Right ventricle myocardium inferior (tissue), 1 donor: ENCODE data around the gene FCHO2. TPM values are rescaled to one million over a fixed set of nuclear protein-coding genes. Genes with fewer than 3 reads are reported as not detected.

ENCODE experiments used
- ATAC-seq: fragments of 200-7000 bp; cut with Tn5 transposase; one replicate; pipeline ENCODE4 v1.9.1; 2020; ENCODE audit warnings: mild to moderate bottlenecking, moderate library complexity
- DNase-seq: peaks from one replicate; pipeline ENCODE4 v3.0.0; 2021; ENCODE audit errors: missing footprints
- intact Hi-C: fragments of 100-400 bp; cut with DNase I; formaldehyde crosslinking; loops from one replicate; pipeline ENCODE4 v1.11.0; 2022
- total RNA-seq: library from RNA; stranded (reverse); fragmentation: NEBNext Ultra II Directional; extraction: Animal tissue kit (Norgen Biotek cat#: 25700); gene quantifications from one replicate; pipeline ENCODE4 v1.2.1, GENCODE V29; 2021
- donor health status: DM: no; HTN: yes; CAD: no; lungs with severe emphysema.

The FCHO2 gene
- total RNA-seq, 1 donor from 2014 or later, result 23.0 TPM

- no peak for ATAC-seq
- no peak for DNase-seq
- intact Hi-C loops, result no loop called here
Measured at GRCh38 chr5:73122875-73123810, 167.3 kb downstream of the FCHO2 start.

GRCh38 chr5:73125289-73125688 is 169.4 kb downstream of the FCHO2 start:
- ATAC-seq, result no peak
- no peak for DNase-seq
- intact Hi-C loops, result no loop called here

- ATAC-seq (no peak), DNase-seq (no peak)
- intact Hi-C loops, result no loop called here
Measured at GRCh38 chr5:73126381-73126780, 170.5 kb downstream of the FCHO2 start.

- ATAC-seq (no peak), DNase-seq (no peak)
- intact Hi-C loops, result no loop called here
Measured at GRCh38 chr5:73126957-73127356, 171.1 kb downstream of the FCHO2 start.

- DNase-seq (no peak), ATAC-seq (no peak)
- intact Hi-C loops, result no loop called here
Measured at GRCh38 chr5:73129143-73129542, 173.3 kb downstream of the FCHO2 start.

GRCh38 chr5:73130811-73131210 is 175.0 kb downstream of the FCHO2 start:
- DNase-seq (no peak), ATAC-seq (no peak)
- intact Hi-C loops, result no loop called here

GRCh38 chr5:73131711-73132425 is 176.0 kb downstream of the FCHO2 start:
- DNase-seq (no peak), ATAC-seq (no peak)
- intact Hi-C loops, result no loop called here

- no peak for DNase-seq
- no peak for ATAC-seq
- intact Hi-C loops, result no loop called here
Measured at GRCh38 chr5:73132759-73133158, 176.9 kb downstream of the FCHO2 start.

- DNase-seq (no peak), ATAC-seq (no peak)
- intact Hi-C loops, result no loop called here
Measured at GRCh38 chr5:73135021-73135420, 179.2 kb downstream of the FCHO2 start.

- intact Hi-C loops, result no loop called here
- no peak for ATAC-seq
- DNase-seq, result no peak
Measured at GRCh38 chr5:73135429-73136054, 179.7 kb downstream of the FCHO2 start.

- DNase-seq (no peak), ATAC-seq (no peak)
- intact Hi-C loops, result no loop called here
Measured at GRCh38 chr5:73136055-73136562, 180.3 kb downstream of the FCHO2 start.

- ATAC-seq (no peak), DNase-seq (no peak)
- intact Hi-C loops, result no loop called here
Measured at GRCh38 chr5:73137563-73138530, 182.0 kb downstream of the FCHO2 start.

- DNase-seq (no peak), ATAC-seq (no peak)
- intact Hi-C loops, result no loop called here
Measured at GRCh38 chr5:73139485-73139884, 183.6 kb downstream of the FCHO2 start.

Other genes starting within 250 kb of the FCHO2 start
- gene TNPO1, start 139.4 kb upstream of the FCHO2 start, total RNA-seq, result 66.8 TPM
- gene TMEM171, start 164.5 kb downstream of the FCHO2 start, total RNA-seq, result not detected
- gene TMEM174, start 217.2 kb downstream of the FCHO2 start, total RNA-seq, result not detected